Stimulated activated naive CD4-positive, alpha-beta T cell (primary cell): ENCODE measurements around the gene BCAR3.

Experiments
- DNase-seq, 6 experiments: peaks; one replicate each; lab custom pipeline; 2025; lab: John Stamatoyannopoulos, UW

The BCAR3 gene

DNA sequence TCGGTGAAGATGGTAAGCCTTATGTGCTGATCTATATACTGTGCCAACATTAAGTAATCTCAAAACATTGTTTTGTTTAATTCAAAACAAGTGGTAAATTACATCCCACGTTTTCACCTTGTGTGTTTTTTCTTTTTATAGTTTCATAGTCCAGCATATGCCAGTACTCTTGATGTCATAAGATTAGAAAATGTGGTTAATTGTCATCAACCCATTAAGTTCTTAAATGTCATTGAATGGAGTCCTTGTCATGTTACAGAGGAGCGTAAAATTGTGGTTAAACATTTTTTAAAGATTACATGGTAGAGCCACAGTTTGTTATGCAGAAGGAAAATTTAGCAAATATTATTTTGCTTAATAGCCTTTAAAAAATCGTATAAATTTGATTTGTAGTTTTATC lies 140.6 kb downstream of the BCAR3 start:
- no peak for DNase-seq

DNA sequence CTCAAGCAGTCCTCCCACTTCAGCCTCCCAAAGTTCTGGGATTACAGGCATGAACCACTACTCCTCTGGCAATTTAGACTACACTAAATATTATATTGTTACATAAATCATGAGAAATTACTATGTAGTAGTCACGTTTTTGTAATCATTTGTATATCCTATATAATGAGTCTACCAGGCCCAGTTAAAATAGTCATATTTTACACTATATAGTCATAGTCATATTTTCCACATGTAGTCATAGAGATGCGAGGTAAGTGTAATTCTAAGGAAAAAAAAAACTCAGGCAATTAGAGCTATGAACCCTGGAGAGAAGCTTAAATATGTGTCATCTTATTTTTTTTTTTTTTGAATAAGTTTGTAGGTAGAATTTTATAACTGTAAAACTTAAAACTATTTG lies 143.7 kb downstream of the BCAR3 start:
- DNase-seq = no peak

DNA sequence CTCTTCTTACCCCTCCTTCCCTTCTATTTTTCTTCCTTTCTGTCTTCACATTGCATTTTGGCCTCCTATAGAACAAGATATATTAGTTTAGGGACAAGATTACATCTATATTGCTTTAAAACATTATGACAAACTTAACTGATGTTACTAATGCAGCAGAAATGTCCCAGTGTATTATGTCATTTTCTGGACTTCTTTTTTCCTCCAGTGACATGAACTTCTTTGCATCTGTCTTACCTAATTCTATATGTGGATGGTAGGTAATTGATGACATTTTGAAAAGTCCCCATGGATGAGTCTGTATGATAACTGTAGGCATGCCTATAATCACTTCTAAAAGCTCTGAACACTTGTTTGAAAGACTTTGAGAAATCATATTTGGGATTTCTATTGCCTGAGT lies 144.2 kb downstream of the BCAR3 start:
- DNase-seq = no peak

DNA sequence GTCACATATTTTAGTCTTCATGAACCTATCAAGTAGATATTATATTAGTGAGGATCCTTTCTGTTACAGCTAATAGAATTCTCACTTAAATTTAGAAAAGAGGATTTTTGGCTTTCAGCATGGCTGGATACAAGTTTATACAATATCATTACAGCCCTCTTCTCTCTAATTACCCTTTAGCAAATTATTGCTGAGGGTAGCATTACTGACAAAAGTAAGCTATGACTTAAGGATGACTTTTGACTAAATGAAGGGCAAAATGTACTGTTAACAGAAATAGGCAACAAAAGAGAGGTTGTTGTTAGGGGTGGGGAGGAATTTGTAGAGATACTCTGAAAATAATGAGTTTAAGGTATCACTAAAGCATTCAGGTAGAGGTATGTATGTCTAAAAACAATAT lies 148.0 kb downstream of the BCAR3 start:
- DNase-seq = no peak

DNA sequence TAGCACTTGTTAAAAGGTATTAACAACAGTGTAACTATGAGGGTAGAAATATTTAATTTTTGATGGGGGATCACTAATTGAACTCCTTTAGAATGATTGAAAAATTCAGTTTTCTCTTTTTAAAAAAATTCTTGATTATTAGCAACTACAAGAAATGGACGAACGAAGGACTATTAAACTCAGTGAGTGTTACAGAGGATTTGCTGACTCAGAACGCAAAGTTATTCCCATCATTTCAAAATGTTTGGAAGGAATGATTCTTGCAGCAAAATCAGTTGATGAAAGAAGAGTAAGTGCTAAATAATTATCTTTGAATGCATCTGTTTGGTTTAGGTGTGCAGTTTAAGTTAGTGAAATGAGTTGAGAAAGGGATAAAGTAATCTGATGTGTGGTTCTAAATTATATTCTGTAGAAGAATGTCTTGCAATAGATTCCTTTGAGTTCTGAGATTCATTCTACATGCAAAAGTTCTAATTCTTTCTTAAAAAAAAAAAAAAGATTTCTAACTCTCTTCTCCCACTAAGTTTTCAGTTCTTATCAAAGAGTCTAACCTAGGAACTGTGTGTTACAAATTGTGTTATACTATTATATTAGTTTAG lies 148.8 kb downstream of the BCAR3 start:
- DNase-seq = no peak

DNA sequence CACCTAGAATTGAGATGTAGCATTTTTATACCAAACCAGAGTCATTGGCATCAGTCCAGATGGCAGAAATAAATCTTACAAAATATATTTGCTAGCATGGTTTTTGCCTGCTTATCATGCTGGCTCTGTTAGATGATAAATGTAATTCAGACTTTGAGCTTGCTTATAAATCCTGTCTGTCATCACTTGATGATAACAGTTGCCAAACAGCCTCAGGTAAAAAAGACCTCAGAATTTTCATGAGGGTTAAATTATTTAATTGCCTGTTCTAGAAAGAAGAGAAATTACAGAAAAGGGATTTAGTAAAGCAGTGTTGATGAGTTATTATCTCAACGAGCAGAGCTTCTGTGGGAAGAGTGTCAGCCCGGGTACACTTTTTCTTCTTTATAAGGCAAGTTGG lies 150.4 kb downstream of the BCAR3 start:
- DNase-seq = no peak

DNA sequence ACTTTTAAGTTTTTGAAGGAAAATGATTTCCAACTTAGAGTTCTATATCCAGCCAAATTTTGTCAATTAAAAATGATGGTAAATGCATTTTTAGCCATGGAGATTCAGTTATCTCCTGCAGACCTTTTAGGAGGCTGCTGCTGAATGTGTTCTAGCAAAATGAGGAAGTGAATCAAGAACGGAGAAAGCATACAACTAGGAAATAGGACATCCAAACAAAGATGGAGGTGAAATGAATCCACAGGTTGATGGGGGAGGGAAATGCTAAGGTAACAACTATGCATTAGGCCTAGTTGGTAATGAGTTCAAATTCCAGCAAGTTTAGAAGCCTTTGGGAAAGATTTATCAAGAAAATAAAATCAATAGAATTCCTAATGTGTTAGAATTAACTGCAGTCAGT lies 153.2 kb downstream of the BCAR3 start:
- DNase-seq = no peak

DNA sequence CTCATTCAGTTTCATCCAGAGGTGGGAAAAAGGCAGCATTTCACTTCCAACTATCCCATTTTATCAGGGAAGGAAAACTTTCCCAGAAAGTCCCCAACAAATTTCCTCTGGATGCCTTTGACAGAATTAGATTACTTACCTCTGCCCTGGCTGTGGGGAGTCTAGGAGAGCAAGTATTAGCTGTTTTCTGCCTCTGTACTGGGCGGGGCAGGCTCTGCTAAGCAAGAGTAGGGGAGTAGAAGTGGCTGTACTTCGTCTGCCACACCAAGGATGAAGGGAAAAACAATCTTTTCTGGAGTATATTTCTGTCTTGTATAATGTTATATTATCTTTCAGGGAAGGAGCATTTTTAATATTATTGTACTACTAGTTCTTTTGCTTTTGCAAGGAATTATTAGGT lies 155.2 kb downstream of the BCAR3 start:
- DNase-seq = no peak

DNA sequence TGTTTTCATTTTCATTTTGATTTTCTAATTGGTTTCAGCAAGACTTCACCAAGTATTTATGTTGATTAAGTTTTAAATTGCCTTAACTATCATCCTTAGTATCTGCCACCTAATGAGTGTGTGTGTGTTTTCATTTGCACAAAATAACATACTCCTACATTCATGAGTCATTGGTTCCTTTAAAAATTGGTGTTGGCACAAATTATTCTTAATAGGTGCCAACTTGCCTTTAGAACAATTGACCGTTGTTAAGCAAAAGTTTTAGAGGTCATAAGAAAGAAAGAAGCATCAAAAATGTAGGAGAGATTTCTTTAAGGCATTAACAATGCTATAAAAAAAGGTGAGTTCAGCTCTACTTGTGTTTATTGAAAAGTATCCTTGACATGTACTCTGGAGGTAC lies 156.2 kb downstream of the BCAR3 start:
- DNase-seq = no peak

DNA sequence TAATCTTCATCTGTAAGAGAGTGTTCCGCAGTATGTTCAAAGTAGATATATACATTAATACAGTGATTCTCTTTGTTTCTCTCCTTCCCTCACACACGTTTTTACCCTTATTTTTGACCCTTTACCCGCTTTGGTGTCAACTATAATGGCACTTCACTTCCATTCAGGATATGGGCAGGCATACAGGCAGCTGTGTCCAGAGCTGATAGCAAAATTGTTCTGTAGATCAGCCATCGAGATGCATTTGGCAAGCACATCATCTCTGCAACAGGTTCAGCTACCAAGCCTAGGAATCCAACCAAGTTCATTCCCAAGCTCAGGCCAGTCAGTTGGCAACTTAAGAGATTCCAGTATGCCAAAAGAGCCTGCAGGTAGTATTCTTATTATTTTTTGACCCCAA lies 158.9 kb downstream of the BCAR3 start:
- DNase-seq = no peak

DNA sequence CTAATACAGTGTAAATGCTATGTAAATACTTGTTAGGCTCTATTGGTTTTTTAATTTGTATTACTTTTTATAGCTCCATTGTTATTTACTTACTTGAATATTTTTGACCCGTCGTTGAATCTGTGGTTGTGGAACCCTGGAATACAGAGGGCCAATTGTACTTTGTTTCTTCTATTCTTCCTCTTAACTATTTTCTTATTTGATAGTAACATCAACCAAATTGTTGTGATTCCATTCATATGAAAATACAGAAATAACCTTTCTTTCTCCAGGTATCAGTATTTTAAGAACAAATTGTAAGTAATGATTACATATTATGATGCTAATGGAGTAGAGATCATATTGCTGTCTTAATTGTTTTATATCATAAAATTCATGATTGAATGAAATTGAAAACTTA lies 160.0 kb downstream of the BCAR3 start:
- DNase-seq = no peak

DNA sequence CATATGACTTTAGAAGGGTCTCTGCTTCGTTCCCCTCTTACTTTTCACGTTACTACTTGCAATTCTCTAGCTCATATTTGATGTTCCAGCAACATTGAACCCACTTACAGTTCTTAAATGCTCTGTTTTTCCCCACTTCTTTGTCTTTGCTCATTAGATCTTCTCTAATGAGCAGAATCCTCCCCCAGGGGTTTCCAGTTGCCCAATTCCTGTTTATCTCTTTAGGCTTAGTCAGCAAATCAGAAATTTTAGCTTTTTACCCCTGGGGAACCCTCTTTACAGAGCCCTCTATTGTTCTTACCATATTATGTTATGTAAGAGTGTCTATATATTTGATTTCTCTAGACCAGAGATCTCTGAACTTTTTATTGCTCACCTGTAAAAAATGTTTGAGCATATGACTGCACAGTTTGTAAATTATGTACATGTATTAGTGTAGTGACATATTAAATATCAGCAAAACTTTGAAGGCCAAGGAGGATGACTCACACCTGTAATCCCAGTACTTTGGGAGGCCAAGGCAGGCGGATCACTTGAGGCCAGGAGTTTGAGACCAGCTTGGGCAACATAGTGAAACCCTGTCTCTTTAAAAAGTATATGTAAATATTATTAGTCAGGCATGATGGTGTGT lies 162.3 kb downstream of the BCAR3 start:
- no peak for DNase-seq

DNA sequence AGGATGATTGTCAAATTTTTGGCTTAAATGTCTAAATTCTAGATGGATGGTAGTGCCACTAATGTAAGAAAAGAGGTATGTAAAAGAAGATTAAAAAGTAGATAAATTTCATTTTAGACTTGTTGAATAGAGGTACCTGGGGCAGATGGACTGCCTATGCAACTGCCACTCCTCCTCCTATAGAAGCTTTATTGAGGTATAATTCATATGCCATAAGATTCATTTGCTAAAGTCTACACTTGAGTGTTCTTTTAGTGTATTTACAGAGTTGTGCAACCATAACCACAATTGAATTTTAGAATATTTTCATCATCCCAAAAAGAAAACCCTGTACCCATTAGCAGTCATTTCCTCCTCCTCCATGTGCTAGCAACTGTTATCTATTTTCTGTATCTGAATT lies 163.1 kb downstream of the BCAR3 start:
- DNase-seq = no peak

DNA sequence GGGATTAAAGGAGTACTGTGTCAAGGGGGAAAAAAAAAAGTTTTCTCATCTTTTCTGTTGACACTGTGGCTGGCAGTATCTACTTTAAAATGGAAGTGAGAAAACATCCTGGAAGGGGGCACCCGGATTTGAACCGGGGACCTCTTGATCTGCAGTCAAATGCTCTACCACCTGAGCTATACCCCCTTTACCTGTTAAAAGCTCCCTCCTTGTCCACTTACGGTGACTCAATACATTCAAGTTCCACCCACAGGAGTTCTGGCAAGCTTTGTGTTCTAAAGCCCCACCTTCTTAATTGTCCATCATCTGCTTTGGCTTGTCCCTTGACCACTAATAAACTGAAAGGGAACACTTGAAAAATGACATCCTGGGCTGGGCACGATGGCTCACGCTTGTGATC lies 165.5 kb downstream of the BCAR3 start:
- DNase-seq = no peak
